DND-41 (cell line): Measurements from ENCODE around the gene DCLK3.

Experiments
- ATAC-seq: fragments of 200-7000 bp; cut with Tn5 transposase; 3 replicates; pipeline ENCODE4 v1.9.1; 2021; ENCODE audit warnings: low read depth; ENCODE audit not compliant: insufficient read depth
- DNase-seq: peaks from one replicate; pipeline ENCODE4 v3.0.0-alpha.2; 2020
- H2AFZ ChIP-seq: 2 replicates; pipeline ENCODE4 v1.6.0; 2012; ENCODE audit warnings: low read depth, low read length
- H3K27ac ChIP-seq: 2 replicates; pipeline ENCODE4 v1.5.1; 2012; ENCODE audit warnings: low read length, inconsistent platforms
- H3K27me3 ChIP-seq: fragments of 200-600 bp; sonication (generic); 2 replicates; pipeline ENCODE4 v1.6.0; 2012; ENCODE audit warnings: low read length, mild to moderate bottlenecking, inconsistent platforms; ENCODE audit not compliant: insufficient read depth, poor library complexity
- H3K36me3 ChIP-seq: 2 replicates; pipeline ENCODE4 v1.5.1; 2012; ENCODE audit warnings: low read length, inconsistent platforms; ENCODE audit not compliant: insufficient read depth
- H3K4me1 ChIP-seq: 2 replicates; pipeline ENCODE4 v1.5.1; 2012; ENCODE audit warnings: mild to moderate bottlenecking, low read length; ENCODE audit not compliant: insufficient read depth
- H3K4me2 ChIP-seq: 2 replicates; pipeline ENCODE4 v1.6.0; 2012; ENCODE audit warnings: mild to moderate bottlenecking, moderate library complexity, low read length, inconsistent platforms; ENCODE audit not compliant: insufficient read depth
- H3K4me3 ChIP-seq, 2 experiments: fragments of 200-600 bp in 1 of 2; shearing (Covaris generic) in 1 of 2; 2 replicates each; pipeline ENCODE4 v1.5.1; 2012 to 2016; ENCODE audit warnings: inconsistent platforms in 2 of 2, low read length in 2 of 2, mild to moderate bottlenecking in 2 of 2, low read depth in 1 of 2, moderate library complexity in 1 of 2
- H3K79me2 ChIP-seq: 2 replicates; pipeline ENCODE4 v1.6.0; 2012; ENCODE audit warnings: low read length, inconsistent platforms; ENCODE audit not compliant: insufficient read depth
- H3K9ac ChIP-seq: 2 replicates; pipeline ENCODE4 v1.6.0; 2012; ENCODE audit warnings: low read depth, mild to moderate bottlenecking, inconsistent platforms, low read length, moderate library complexity
- H3K9me3 ChIP-seq: 2 replicates; pipeline ENCODE4 v1.5.1; 2012; ENCODE audit warnings: low read length, moderate library complexity, mild to moderate bottlenecking, inconsistent platforms; ENCODE audit not compliant: insufficient read depth, severe bottlenecking
- H4K20me1 ChIP-seq: 2 replicates; pipeline ENCODE4 v1.6.0; 2012; ENCODE audit warnings: low read length; ENCODE audit not compliant: insufficient read depth
- EZH2 ChIP-seq: IDR thresholded peaks from 3 replicates; pipeline ENCODE4 v1.6.1; 2012; ENCODE audit warnings: borderline replicate concordance, low read depth, mild to moderate bottlenecking, moderate library complexity, low read length, inconsistent platforms; ENCODE audit not compliant: severe bottlenecking
- TF ChIP-seq, protein P1 (sequence below): IDR thresholded peaks from 2 replicates; pipeline ENCODE4 v1.5.1; 2012; ENCODE audit warnings: borderline replicate concordance, low read length, moderate library complexity, mild to moderate bottlenecking; ENCODE audit not compliant: poor library complexity, severe bottlenecking; ENCODE audit errors: extremely low read depth

DCLK3 gene

DNA sequence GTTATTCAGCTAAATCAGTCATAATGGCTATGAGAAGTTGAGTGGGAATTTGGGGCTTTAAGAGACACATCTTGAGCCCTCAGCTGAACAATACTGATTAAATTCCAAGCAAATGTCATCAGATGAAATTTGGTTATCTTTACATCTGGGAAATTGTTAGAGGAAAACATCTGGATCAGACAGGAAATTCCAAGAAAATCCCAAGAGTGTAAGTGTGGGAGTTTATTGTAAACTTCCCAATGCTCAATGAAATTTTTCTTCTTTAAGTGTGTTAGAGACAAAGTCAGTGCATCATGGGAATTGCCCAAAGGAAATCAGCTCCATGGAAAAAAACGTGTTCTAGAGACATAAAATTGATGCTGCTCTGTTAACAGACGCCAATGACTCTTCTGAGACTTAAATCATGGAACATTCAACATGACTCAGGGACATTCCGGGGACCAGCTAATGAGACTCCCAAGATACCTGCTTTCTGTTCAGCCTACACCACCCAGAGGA, 19.8 kb upstream of the DCLK3 start:
- no peak overlapping the region for H3K4me3 ChIP-seq
- H3K9me3 ChIP-seq, result no peaks in the 10 kb centered on the region
- H3K79me2 ChIP-seq, result no peaks in the 10 kb centered on the region
- H3K9ac ChIP-seq, result no peak overlapping the region
- ATAC-seq (no peak), DNase-seq (no peak)
- H2AFZ ChIP-seq, result no peak overlapping the region
- no peaks in the 10 kb centered on the region for H3K4me1 ChIP-seq
- no peaks in the 10 kb centered on the region for H3K27me3 ChIP-seq
- no peak overlapping the region for H3K27ac ChIP-seq
- no peak overlapping the region for H3K4me2 ChIP-seq
- TF ChIP-seq, protein P1, sequence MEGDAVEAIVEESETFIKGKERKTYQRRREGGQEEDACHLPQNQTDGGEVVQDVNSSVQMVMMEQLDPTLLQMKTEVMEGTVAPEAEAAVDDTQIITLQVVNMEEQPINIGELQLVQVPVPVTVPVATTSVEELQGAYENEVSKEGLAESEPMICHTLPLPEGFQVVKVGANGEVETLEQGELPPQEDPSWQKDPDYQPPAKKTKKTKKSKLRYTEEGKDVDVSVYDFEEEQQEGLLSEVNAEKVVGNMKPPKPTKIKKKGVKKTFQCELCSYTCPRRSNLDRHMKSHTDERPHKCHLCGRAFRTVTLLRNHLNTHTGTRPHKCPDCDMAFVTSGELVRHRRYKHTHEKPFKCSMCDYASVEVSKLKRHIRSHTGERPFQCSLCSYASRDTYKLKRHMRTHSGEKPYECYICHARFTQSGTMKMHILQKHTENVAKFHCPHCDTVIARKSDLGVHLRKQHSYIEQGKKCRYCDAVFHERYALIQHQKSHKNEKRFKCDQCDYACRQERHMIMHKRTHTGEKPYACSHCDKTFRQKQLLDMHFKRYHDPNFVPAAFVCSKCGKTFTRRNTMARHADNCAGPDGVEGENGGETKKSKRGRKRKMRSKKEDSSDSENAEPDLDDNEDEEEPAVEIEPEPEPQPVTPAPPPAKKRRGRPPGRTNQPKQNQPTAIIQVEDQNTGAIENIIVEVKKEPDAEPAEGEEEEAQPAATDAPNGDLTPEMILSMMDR, result no peak
- no peak for TF ChIP-seq EZH2
- no peaks in the 10 kb centered on the region for H4K20me1 ChIP-seq
- no peaks in the 10 kb centered on the region for H3K36me3 ChIP-seq

DNA sequence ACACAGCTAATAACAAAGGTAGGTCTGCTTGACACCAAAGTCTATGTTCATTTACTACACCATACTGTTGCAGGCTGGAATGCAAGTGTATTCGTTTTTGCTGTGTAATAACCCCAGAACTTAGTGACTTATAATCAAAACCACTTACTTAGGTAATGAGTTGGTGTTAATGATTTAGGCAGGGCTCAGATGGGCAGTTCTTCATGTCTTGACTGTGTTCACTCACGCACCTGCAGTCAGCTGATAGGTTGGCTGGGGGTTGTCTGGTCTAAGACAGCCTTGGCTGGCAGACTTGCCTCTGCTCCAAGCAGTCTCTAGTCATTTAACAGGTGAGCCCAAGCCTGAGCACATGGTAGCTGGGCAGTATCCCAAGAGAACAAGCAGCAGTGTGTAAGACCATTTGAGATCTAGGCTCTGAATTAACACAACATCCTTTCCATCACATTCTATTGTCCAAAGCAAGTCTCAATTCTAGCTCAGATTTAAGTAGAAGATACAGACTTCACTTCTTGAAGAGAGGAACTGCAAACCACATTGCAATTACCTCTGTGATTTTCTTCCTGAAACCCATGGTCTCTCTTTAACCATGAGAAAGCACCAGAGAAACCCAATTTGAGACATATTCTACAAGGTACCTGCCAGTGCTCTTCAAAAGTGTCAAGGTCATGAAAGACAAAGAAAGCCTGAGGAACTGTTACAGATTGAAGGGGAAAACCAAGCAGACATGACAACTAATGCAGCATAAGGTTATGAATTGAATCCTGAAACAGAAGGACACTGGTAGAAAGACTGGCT, 13.3 kb upstream of the DCLK3 start:
- H3K27ac ChIP-seq, result no peak overlapping the region
- no peaks in the 10 kb centered on the region for H3K36me3 ChIP-seq
- no peak overlapping the region for H3K4me2 ChIP-seq
- no peak for TF ChIP-seq EZH2
- TF ChIP-seq, protein P1, result no peak
- no peaks in the 10 kb centered on the region for H3K4me1 ChIP-seq
- DNase-seq (no peak), ATAC-seq (no peak)
- no peak overlapping the region for H2AFZ ChIP-seq
- H4K20me1 ChIP-seq, result no peaks in the 10 kb centered on the region
- H3K9ac ChIP-seq, result no peak overlapping the region
- no peak overlapping the region for H3K4me3 ChIP-seq
- H3K27me3 ChIP-seq, result no peaks in the 10 kb centered on the region
- no peaks in the 10 kb centered on the region for H3K79me2 ChIP-seq
- no peaks in the 10 kb centered on the region for H3K9me3 ChIP-seq

DNA sequence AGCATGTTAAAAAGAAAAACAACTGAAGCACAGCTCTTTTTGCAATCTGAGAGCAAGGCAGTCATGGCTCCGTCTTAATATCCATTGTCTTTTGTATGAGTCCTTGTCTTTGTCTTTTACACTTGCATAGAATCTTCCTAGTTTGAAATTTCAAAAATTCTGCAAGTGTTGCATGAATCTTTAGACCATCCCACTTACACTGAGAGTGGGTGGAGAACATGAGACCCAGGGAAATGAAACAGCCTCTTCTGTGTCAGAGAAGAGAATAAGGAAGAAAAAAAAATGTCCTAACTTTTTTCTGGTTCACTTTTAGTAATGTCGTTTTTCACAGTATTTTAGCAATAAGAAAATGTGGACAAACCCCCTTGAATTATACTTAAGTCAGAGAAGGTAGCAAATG, 12.1 kb upstream of the DCLK3 start:
- ATAC-seq, result no peak
- Histone ChIP-seq H3K4me2 (no peak overlapping the region), H3K9me3 (no peaks in the 10 kb centered on the region), H3K4me3 (no peak overlapping the region), H3K27me3 (no peaks in the 10 kb centered on the region), H3K4me1 (no peaks in the 10 kb centered on the region), H3K79me2 (no peaks in the 10 kb centered on the region), H3K36me3 (no peaks in the 10 kb centered on the region), H2AFZ (no peak overlapping the region), H3K9ac (no peak overlapping the region), H4K20me1 (no peaks in the 10 kb centered on the region), H3K27ac (no peak overlapping the region)
- TF ChIP-seq EZH2, result no peak
- TF ChIP-seq, protein P1, result no peak
- no peak for DNase-seq
